GM12878 (cell line): ENCODE data around the gene APOBEC3B. TPM values are rescaled to one million over a fixed set of nuclear protein-coding genes. Genes with fewer than 3 reads are reported as not detected.

ENCODE experiments used
- BACH1 ChIP-seq: fragments of 450-650 bp; IDR thresholded peaks from 2 replicates; pipeline ENCODE4 v1.6.1; 2017; ENCODE audit warnings: mild to moderate bottlenecking, borderline replicate concordance
- BHLHE40 ChIP-seq, 2 experiments: fragments of 450-650 bp in 1 of 2; IDR thresholded peaks; 2 replicates each; pipeline ENCODE4 v1.6.1; 2011 to 2017; ENCODE audit warnings: low read depth in 2 of 2, borderline replicate concordance in 1 of 2, improper control_type of control experiment in 1 of 2, low read length in 1 of 2, mild to moderate bottlenecking in 1 of 2
- CBFB ChIP-seq: IDR thresholded peaks from 2 replicates; pipeline ENCODE4 v1.6.1; 2016; ENCODE audit warnings: antibody characterized with exemption, low read depth
- CBX5 ChIP-seq: sonication (generic); IDR thresholded peaks from 2 replicates; pipeline ENCODE4 v1.6.1; 2016; ENCODE audit warnings: low read depth, moderate library complexity, mild to moderate bottlenecking, inconsistent platforms
- CEBPB ChIP-seq, 2 experiments: fragments of 150-350 bp in 1 of 2; IDR thresholded peaks; 2 replicates each; pipeline ENCODE4 v1.6.1; 2012 to 2014; ENCODE audit warnings: low read depth in 2 of 2, low read length in 2 of 2, borderline replicate concordance in 1 of 2, inconsistent platforms in 1 of 2
- CHD1 ChIP-seq: IDR thresholded peaks from 2 replicates; pipeline ENCODE4 v1.6.1; 2012; ENCODE audit warnings: low read depth, low read length, improper control_type of control experiment
- EED ChIP-seq: sonication (generic); IDR thresholded peaks from 2 replicates; pipeline ENCODE4 v1.6.1; 2016; ENCODE audit warnings: antibody characterized with exemption, low read depth
- GABPA ChIP-seq: IDR thresholded peaks from 2 replicates; pipeline ENCODE4 v1.6.1; 2014; ENCODE audit warnings: antibody characterized with exemption, low read depth, mild to moderate bottlenecking, inconsistent platforms
- GATAD2B ChIP-seq: fragments of 450-650 bp; conservative IDR thresholded peaks from 2 replicates; pipeline ENCODE4 v1.6.1; 2017; ENCODE audit warnings: low read depth, mild to moderate bottlenecking, moderate library complexity
- HDGF ChIP-seq: fragments of 450-650 bp; IDR thresholded peaks from 2 replicates; pipeline ENCODE4 v1.6.1; 2016; ENCODE audit warnings: antibody characterized with exemption
- IKZF2 ChIP-seq, 2 experiments: fragments of 450-650 bp; IDR thresholded peaks; 2 replicates each; pipeline ENCODE4 v1.6.1; 2017; ENCODE audit warnings: mild to moderate bottlenecking in 2 of 2, moderate library complexity in 2 of 2
- JUNB ChIP-seq: IDR thresholded peaks from 2 replicates; pipeline ENCODE4 v1.6.1; 2016; ENCODE audit warnings: antibody characterized with exemption, mild to moderate bottlenecking
- MEF2B ChIP-seq: fragments of 450-650 bp; IDR thresholded peaks from 2 replicates; pipeline ENCODE4 v1.6.1; 2018; ENCODE audit warnings: mild to moderate bottlenecking, moderate library complexity; ENCODE audit not compliant: partially characterized antibody, poor library complexity, severe bottlenecking
- MTA2 ChIP-seq: fragments of 450-650 bp; IDR thresholded peaks from 2 replicates; pipeline ENCODE4 v1.6.1; 2016; ENCODE audit warnings: low read depth, mild to moderate bottlenecking, moderate library complexity
- MYC ChIP-seq: IDR thresholded peaks from 2 replicates; pipeline ENCODE4 v1.6.1; 2011; ENCODE audit warnings: mild to moderate bottlenecking, low read length, moderate library complexity, inconsistent platforms; ENCODE audit not compliant: insufficient read depth, insufficient replicate concordance, insufficient read length, severe bottlenecking
- PAX8 ChIP-seq: fragments of 450-650 bp; IDR thresholded peaks from 2 replicates; pipeline ENCODE4 v1.6.1; 2017; ENCODE audit warnings: mild to moderate bottlenecking, moderate library complexity
- POLR2AphosphoS2 ChIP-seq: IDR thresholded peaks from 2 replicates; pipeline ENCODE4 v1.6.1; 2011; ENCODE audit warnings: low read depth, mild to moderate bottlenecking, low read length, improper control_type of control experiment, moderate library complexity
- RELA ChIP-seq: fragments of 450-650 bp; IDR thresholded peaks from 2 replicates; pipeline ENCODE4 v1.8.0; 2014; ENCODE audit warnings: borderline replicate concordance; ENCODE audit not compliant: partially characterized antibody
- REST ChIP-seq: IDR thresholded peaks from 2 replicates; pipeline ENCODE4 v1.6.1; 2012; ENCODE audit warnings: mild to moderate bottlenecking, low read depth, low read length
- RUNX3 ChIP-seq: IDR thresholded peaks from 2 replicates; pipeline ENCODE4 v1.6.1; 2012; ENCODE audit warnings: low read length, inconsistent platforms
- SIN3A ChIP-seq: IDR thresholded peaks from 2 replicates; pipeline ENCODE4 v1.6.1; 2012; ENCODE audit warnings: low read depth, low read length, improper control_type of control experiment
- SREBF1 ChIP-seq: IDR thresholded peaks from 2 replicates; pipeline ENCODE4 v1.6.1; 2012; ENCODE audit warnings: mild to moderate bottlenecking, low read length
- TAF1 ChIP-seq: IDR thresholded peaks from 2 replicates; pipeline ENCODE4 v1.6.1; 2011; ENCODE audit warnings: mild to moderate bottlenecking, low read depth, low read length, borderline replicate concordance
- WRNIP1 ChIP-seq: IDR thresholded peaks from 2 replicates; pipeline ENCODE4 v1.6.1; 2011; ENCODE audit warnings: low read depth, low read length, improper control_type of control experiment, borderline replicate concordance
- YY1 ChIP-seq: IDR thresholded peaks from 2 replicates; pipeline ENCODE4 v1.6.1; 2011; ENCODE audit warnings: low read depth, mild to moderate bottlenecking, low read length
- ZNF274 ChIP-seq: IDR thresholded peaks from one replicate; pipeline ENCODE4 v1.8.0; 2011; ENCODE audit not compliant: insufficient read length, insufficient read depth
- ZZZ3 ChIP-seq: IDR thresholded peaks from 2 replicates; pipeline ENCODE4 v1.6.1; 2011; ENCODE audit warnings: low read depth; ENCODE audit not compliant: control insufficient read depth, insufficient read length
- polyA plus RNA-seq, 11 experiments: library from polyadenylated mRNA; depleted of rRNA in 4 of 11; unstranded in 6 of 11; stranded (reverse) in 5 of 11; fragments of >200 nt; fragmentation: Nextera tagmentation in 4 of 11; fragmentation: Illumina TruSeq in 1 of 11; extraction: Ambion mirVana in 4 of 11; extraction: Trizol in 1 of 11; gene quantifications; 1 replicate in 1 of 11; 2 replicates in 10 of 11; pipeline versions ENCODE4 v1.2.1 to v1.2.3, GENCODE V29; 2011 to 2016; ENCODE audit warnings: inconsistent platforms in 2 of 11, missing spikeins in 2 of 11, low read depth in 1 of 11
- total RNA-seq, 4 experiments: library from RNA; depleted of rRNA in 3 of 4; stranded (reverse); fragments of >200 nt in 3 of 4; fragmentation: Illumina TruSeq in 1 of 4; extraction: Trizol in 1 of 4; gene quantifications; 2 replicates each; pipeline versions ENCODE4 v1.2.1 to v1.2.3, GENCODE V29; 2013 to 2021

Gene APOBEC3B
- total and polyA plus RNA-seq, 10 of the 15 experiments (the other 5 are each of a cell fraction or from before 2014, with no cell fraction given): 2.4 to 75.1 (median 30.9) TPM

DNA sequence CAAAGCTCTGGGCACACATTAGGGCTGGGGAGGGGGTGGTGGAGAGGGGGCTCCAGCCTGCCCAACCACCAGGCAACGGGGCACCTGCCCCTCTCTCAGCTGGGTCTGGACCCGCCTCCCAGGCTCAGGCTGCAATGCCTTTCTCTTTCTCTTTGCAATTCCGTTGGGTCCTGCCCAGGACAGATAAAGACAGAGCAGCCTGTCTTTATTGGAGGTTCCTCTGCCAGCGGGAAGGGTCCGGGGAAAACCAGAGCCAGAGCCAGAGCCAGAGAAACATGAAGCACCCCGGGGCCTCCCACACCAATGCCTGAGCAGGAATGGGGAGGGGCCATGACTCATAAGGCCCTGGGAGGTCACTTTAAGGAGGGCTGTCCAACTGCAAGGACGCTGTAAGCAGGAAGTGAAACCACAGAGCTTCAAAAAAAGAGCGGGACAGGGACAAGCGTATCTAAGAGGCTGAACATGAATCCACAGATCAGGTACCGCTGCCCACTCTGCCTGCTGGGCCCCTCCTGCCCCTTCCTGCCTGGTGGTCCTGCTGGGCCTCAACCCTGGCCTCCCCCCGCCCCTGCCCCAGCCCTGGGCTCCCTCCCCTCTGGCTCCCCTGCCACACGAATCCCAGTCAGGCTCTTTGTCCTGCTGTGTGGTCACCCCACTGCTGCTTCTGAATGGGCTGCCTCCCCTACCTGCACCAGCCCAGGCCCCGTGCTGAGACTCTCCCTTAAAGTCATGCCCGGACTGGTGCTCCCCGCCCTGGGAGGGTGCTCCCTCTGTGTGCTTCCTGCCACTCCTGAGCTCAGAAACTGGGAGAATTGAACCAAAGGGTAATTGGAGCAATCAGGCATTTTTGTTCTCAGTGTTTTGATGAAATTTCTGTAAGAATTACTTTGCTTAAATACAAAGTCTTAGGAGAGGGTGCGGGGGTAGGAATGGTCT lies at the start of gene APOBEC3B (continued):
- no peak for TF ChIP-seq MEF2B
- no peak for TF ChIP-seq MYC
- TF ChIP-seq JUNB: peak; percentile 49; the same call in 1 of the 2 replicates
- 0 out of 2 replicates have a peak, but pooled peaks have one; percentile 5 for TF ChIP-seq HDGF
- TF ChIP-seq CBFB: peak; percentile 70; the same call in 1 of the 2 replicates
- peak; percentile 89 for TF ChIP-seq RUNX3
- no peak for TF ChIP-seq GABPA
- TF ChIP-seq POLR2AphosphoS2: no peak
- TF ChIP-seq GATAD2B: peak; percentile 44; the same call in 1 of the 2 replicates
- peak; percentile 50 to 65; a peak in 2 of 4 replicates for TF ChIP-seq IKZF2 (IDR thresholded peaks at IDR 0.05)
- no peak for TF ChIP-seq ZNF274
- TF ChIP-seq CHD1: no peak
- no peak for TF ChIP-seq ZZZ3
- TF ChIP-seq SIN3A: peak; percentile 97
- TF ChIP-seq CEBPB (IDR thresholded peaks at IDR 0.05; ENCODE audit: borderline replicate concordance in 1 of 2, low read depth in 2 of 2, low read length in 2 of 2): no peak
- no peak for TF ChIP-seq REST
- peak in 1 of 2 experiments; percentile 35; a peak in 1 of 4 replicates for TF ChIP-seq BHLHE40 (IDR thresholded peaks at IDR 0.05; ENCODE audit: borderline replicate concordance in 1 of 2, low read depth in 2 of 2, low read length in 1 of 2)
- no peak for TF ChIP-seq CBX5
- 0 out of 2 replicates have a peak, but pooled peaks have one; percentile 11 for TF ChIP-seq YY1
- peak; percentile 31; the same call in 1 of the 2 replicates for TF ChIP-seq MTA2
- no peak for TF ChIP-seq WRNIP1
- no peak for TF ChIP-seq PAX8
- TF ChIP-seq EED: peak; percentile 78
- peak; percentile 36 for TF ChIP-seq RELA
- no peak for TF ChIP-seq TAF1
- TF ChIP-seq SREBF1: no peak
- TF ChIP-seq BACH1: no peak
